ENCODE measurements around the gene SBF2.
"Not testable (repeated sequence)": the region's sequence is repeated elsewhere in the genome, so short reads cannot be mapped to it uniquely, and the experiment has no call there.

SBF2 gene

GRCh38 chr11:10236840-10237239, 57.2 kb downstream of the SBF2 start:
- no peak for DNase-seq (ENCODE audit: low read depth)
- TF ChIP-seq CTCF (conservative IDR thresholded peaks at IDR 0.05; ENCODE audit: low read depth, low read length) = no peak
- no peak overlapping the region for H3K4me3 ChIP-seq (ENCODE audit: low read depth, low read length)

- no peak for TF ChIP-seq CTCF (conservative IDR thresholded peaks at IDR 0.05; ENCODE audit: low read depth, low read length)
- DNase-seq (ENCODE audit: low read depth) = peak; percentile 73
- no peak overlapping the region for H3K4me3 ChIP-seq (ENCODE audit: low read depth, low read length)
These were observed 60.4 kb downstream of the SBF2 start for GRCh38 chr11:10233581-10233980.

GRCh38 chr11:10232756-10233155, 61.3 kb downstream of the SBF2 start:
- DNase-seq (ENCODE audit: low read depth) = no peak
- H3K4me3 ChIP-seq (ENCODE audit: low read depth, low read length) = no peak overlapping the region
- no peak for TF ChIP-seq CTCF (conservative IDR thresholded peaks at IDR 0.05; ENCODE audit: low read depth, low read length)

- not testable (repeated sequence) for DNase-seq (ENCODE audit: low read depth)
These were observed 62.2 kb downstream of the SBF2 start for GRCh38 chr11:10231803-10232202.

GRCh38 chr11:10225553-10225952, 68.5 kb downstream of the SBF2 start:
- no peak for TF ChIP-seq CTCF (conservative IDR thresholded peaks at IDR 0.05; ENCODE audit: low read depth, low read length)
- no peak for DNase-seq (ENCODE audit: low read depth)
- H3K4me3 ChIP-seq (ENCODE audit: low read depth, low read length) = no peak overlapping the region

More at GRCh38 chr11:10231803-10232202, 62.2 kb downstream of the SBF2 start:
- H3K4me3 ChIP-seq (ENCODE audit: low read depth, low read length) = not testable (repeated sequence)

GRCh38 chr11:10222399-10222798, 71.6 kb downstream of the SBF2 start:
- no peak for TF ChIP-seq CTCF (conservative IDR thresholded peaks at IDR 0.05; ENCODE audit: low read depth, low read length)
- no peak for DNase-seq (ENCODE audit: low read depth)
- H3K4me3 ChIP-seq (ENCODE audit: low read depth, low read length) = no peak overlapping the region

GRCh38 chr11:10221342-10221741, 72.7 kb downstream of the SBF2 start:
- H3K4me3 ChIP-seq (ENCODE audit: low read depth, low read length) = no peak overlapping the region
- TF ChIP-seq CTCF (conservative IDR thresholded peaks at IDR 0.05; ENCODE audit: low read depth, low read length) = no peak
- no peak for DNase-seq (ENCODE audit: low read depth)

GRCh38 chr11:10211470-10211869, 82.5 kb downstream of the SBF2 start:
- no peak for TF ChIP-seq CTCF (conservative IDR thresholded peaks at IDR 0.05; ENCODE audit: low read depth, low read length)
- H3K4me3 ChIP-seq (ENCODE audit: low read depth, low read length) = no peak overlapping the region
- no peak for DNase-seq (ENCODE audit: low read depth)
